IPS-15b (cell line): ENCODE results near the gene GRXCR2.
"Not testable (repeated sequence)": the region's sequence is repeated elsewhere in the genome, so short reads cannot be mapped to it uniquely, and the experiment has no call there.

Experiments used
- H3K27me3 ChIP-seq: one replicate; pipeline ENCODE4 v1.6.1; 2013; ENCODE audit warnings: low read length; ENCODE audit not compliant: control insufficient read depth, insufficient read depth
- H3K36me3 ChIP-seq: one replicate; pipeline ENCODE4 v1.6.1; 2013; ENCODE audit warnings: low read length; ENCODE audit not compliant: control insufficient read depth, insufficient read depth
- H3K4me1 ChIP-seq: one replicate; pipeline ENCODE4 v1.6.1; 2013; ENCODE audit warnings: mild to moderate bottlenecking, low read length; ENCODE audit not compliant: control insufficient read depth, insufficient read depth
- H3K4me3 ChIP-seq: one replicate; pipeline ENCODE4 v1.5.1; 2013; ENCODE audit warnings: low read depth, low read length
- H3K9ac ChIP-seq: one replicate; pipeline ENCODE4 v1.6.1; 2013; ENCODE audit warnings: low read depth, mild to moderate bottlenecking, low read length
- H3K9me3 ChIP-seq: one replicate; pipeline ENCODE4 v1.6.1; 2013; ENCODE audit warnings: mild to moderate bottlenecking, low read length; ENCODE audit not compliant: control insufficient read depth, insufficient read depth

GRXCR2 gene

GRCh38 chr5:145908206-145908960, 35.6 kb upstream of the GRXCR2 start:
- no peaks in the 10 kb centered on the region for H3K27me3 ChIP-seq

GRCh38 chr5:145906401-145906800, 33.6 kb upstream of the GRXCR2 start:
- Histone ChIP-seq H3K27me3 (no peaks in the 10 kb centered on the region), H3K4me3 (no peak overlapping the region), H3K36me3 (no peaks in the 10 kb centered on the region), H3K9ac (no peak overlapping the region), H3K9me3 (no peaks in the 10 kb centered on the region), H3K4me1 (no peaks in the 10 kb centered on the region)

More at GRCh38 chr5:145908206-145908960, 35.6 kb upstream of the GRXCR2 start:
- no peak overlapping the region for H3K4me3 ChIP-seq
- H3K36me3 ChIP-seq = no peaks in the 10 kb centered on the region
- no peaks in the 10 kb centered on the region for H3K9me3 ChIP-seq
- no peaks in the 10 kb centered on the region for H3K4me1 ChIP-seq
- H3K9ac ChIP-seq = no peak overlapping the region

- Histone ChIP-seq H3K27me3 (no peaks in the 10 kb centered on the region), H3K9me3 (no peaks in the 10 kb centered on the region), H3K9ac (no peak overlapping the region), H3K36me3 (no peaks in the 10 kb centered on the region), H3K4me1 (no peaks in the 10 kb centered on the region), H3K4me3 (no peak overlapping the region)
Measured at GRCh38 chr5:145904743-145905142, 31.9 kb upstream of the GRXCR2 start.

- Histone ChIP-seq H3K27me3 (no peaks in the 10 kb centered on the region), H3K36me3 (no peaks in the 10 kb centered on the region), H3K9me3 (no peaks in the 10 kb centered on the region), H3K9ac (no peak overlapping the region), H3K4me3 (no peak overlapping the region), H3K4me1 (no peaks in the 10 kb centered on the region)
Measured at GRCh38 chr5:145903867-145904266, 31.1 kb upstream of the GRXCR2 start.

GRCh38 chr5:145903113-145903512, 30.3 kb upstream of the GRXCR2 start:
- H3K9ac ChIP-seq = no peak overlapping the region
- H3K36me3 ChIP-seq = no peaks in the 10 kb centered on the region
- H3K4me3 ChIP-seq = no peak overlapping the region
- H3K27me3 ChIP-seq = no peaks in the 10 kb centered on the region
- H3K9me3 ChIP-seq = no peaks in the 10 kb centered on the region
- no peaks in the 10 kb centered on the region for H3K4me1 ChIP-seq

- no peaks in the 10 kb centered on the region for H3K27me3 ChIP-seq
- H3K9ac ChIP-seq = no peak overlapping the region
- H3K36me3 ChIP-seq = no peaks in the 10 kb centered on the region
- no peaks in the 10 kb centered on the region for H3K9me3 ChIP-seq
- no peaks in the 10 kb centered on the region for H3K4me1 ChIP-seq
- H3K4me3 ChIP-seq = no peak overlapping the region
Measured at GRCh38 chr5:145902421-145902820, 29.6 kb upstream of the GRXCR2 start.

GRCh38 chr5:145898171-145898570, 25.4 kb upstream of the GRXCR2 start:
- Histone ChIP-seq H3K4me3 (no peak overlapping the region), H3K9ac (no peak overlapping the region), H3K36me3 (no peaks in the 10 kb centered on the region), H3K27me3 (no peaks in the 10 kb centered on the region), H3K9me3 (no peaks in the 10 kb centered on the region), H3K4me1 (no peaks in the 10 kb centered on the region)

GRCh38 chr5:145891378-145891777, 18.6 kb upstream of the GRXCR2 start:
- not testable (repeated sequence) for H3K36me3 ChIP-seq

GRCh38 chr5:145889611-145890010, 16.8 kb upstream of the GRXCR2 start:
- Histone ChIP-seq H3K4me1 (no peaks in the 10 kb centered on the region), H3K9me3 (peaks cover 8% of the 10 kb centered on the region), H3K27me3 (no peaks in the 10 kb centered on the region), H3K4me3 (no peak overlapping the region), H3K9ac (no peak overlapping the region), H3K36me3 (no peaks in the 10 kb centered on the region)

More at GRCh38 chr5:145891378-145891777, 18.6 kb upstream of the GRXCR2 start:
- not testable (repeated sequence) for H3K27me3 ChIP-seq, H3K4me3 ChIP-seq, H3K9me3 ChIP-seq, H3K4me1 ChIP-seq, H3K9ac ChIP-seq

GRCh38 chr5:145887976-145888574, 15.3 kb upstream of the GRXCR2 start:
- no peaks in the 10 kb centered on the region for H3K36me3 ChIP-seq
- H3K9ac ChIP-seq = no peak overlapping the region
- no peaks in the 10 kb centered on the region for H3K27me3 ChIP-seq
- H3K4me3 ChIP-seq = no peak overlapping the region
- peaks cover 8% of the 10 kb centered on the region for H3K9me3 ChIP-seq
- H3K4me1 ChIP-seq = no peaks in the 10 kb centered on the region

- no peaks in the 10 kb centered on the region for H3K36me3 ChIP-seq
- no peak overlapping the region for H3K9ac ChIP-seq
- peaks cover 8% of the 10 kb centered on the region for H3K9me3 ChIP-seq
- no peaks in the 10 kb centered on the region for H3K4me1 ChIP-seq
- no peaks in the 10 kb centered on the region for H3K27me3 ChIP-seq
- no peak overlapping the region for H3K4me3 ChIP-seq
Measured at GRCh38 chr5:145887217-145887616, 14.4 kb upstream of the GRXCR2 start.

GRCh38 chr5:145874765-145875164, 2.0 kb upstream of the GRXCR2 start:
- H3K9me3 ChIP-seq = no peaks in the 10 kb centered on the region

More at GRCh38 chr5:145874765-145875164, 2.0 kb upstream of the GRXCR2 start:
- no peaks in the 10 kb centered on the region for H3K4me1 ChIP-seq
- no peaks in the 10 kb centered on the region for H3K27me3 ChIP-seq
- H3K36me3 ChIP-seq = no peaks in the 10 kb centered on the region
- H3K9ac ChIP-seq = no peak overlapping the region
- H3K4me3 ChIP-seq = no peak overlapping the region
